ENCODE results near the gene EPB41.

DNA sequence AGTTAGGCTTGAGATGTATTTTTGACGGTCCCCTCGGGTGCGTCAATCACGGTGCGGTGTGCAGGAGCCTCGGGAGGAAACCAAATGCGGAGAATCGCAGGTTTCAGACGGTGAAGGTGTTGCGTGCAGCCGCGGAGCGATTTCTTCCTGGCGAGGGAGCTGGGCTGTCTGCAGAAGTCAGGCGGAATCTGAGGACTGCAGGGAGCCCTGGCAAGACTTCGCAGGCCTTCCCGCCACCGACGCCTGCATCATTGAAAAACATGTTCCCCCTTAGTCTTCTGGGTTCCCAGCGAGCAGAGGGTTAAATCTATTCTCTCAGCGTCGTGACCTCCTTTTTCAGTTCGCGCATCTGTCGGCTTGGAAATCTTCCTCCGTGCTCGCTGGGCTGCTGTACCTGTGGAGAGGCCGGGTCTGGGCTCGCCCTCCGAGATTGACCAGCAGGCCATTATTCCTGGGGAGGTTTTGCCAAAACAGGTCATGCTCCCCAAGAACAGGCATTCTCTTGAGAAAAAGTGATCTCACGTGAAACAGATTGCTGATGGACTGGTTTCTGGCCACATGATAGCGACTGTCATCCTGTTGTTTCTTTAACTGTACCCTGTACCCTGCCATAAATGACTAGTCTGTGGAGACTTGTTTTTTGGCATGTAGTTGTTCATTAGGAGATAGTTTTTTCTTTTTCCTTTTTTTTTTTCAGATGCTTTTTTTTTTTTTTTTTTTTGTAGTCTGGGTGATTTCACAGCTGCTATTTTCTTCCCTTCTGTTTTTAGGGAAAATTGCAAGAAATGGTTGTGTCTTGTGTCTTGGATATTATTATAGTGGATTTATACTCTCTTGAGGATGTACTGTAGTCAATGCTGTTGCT lies 894 bp downstream of the EPB41 start:
- TF ChIP-seq PRDM1 (tag by site-specific recombination; IDR thresholded peaks at IDR 0.05), result no peak
- TF ChIP-seq, protein P1, sequence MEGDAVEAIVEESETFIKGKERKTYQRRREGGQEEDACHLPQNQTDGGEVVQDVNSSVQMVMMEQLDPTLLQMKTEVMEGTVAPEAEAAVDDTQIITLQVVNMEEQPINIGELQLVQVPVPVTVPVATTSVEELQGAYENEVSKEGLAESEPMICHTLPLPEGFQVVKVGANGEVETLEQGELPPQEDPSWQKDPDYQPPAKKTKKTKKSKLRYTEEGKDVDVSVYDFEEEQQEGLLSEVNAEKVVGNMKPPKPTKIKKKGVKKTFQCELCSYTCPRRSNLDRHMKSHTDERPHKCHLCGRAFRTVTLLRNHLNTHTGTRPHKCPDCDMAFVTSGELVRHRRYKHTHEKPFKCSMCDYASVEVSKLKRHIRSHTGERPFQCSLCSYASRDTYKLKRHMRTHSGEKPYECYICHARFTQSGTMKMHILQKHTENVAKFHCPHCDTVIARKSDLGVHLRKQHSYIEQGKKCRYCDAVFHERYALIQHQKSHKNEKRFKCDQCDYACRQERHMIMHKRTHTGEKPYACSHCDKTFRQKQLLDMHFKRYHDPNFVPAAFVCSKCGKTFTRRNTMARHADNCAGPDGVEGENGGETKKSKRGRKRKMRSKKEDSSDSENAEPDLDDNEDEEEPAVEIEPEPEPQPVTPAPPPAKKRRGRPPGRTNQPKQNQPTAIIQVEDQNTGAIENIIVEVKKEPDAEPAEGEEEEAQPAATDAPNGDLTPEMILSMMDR (tag by site-specific recombination; IDR thresholded peaks at IDR 0.05), result no peak
- no peak for TF ChIP-seq ZNF140 (tag by site-specific recombination; IDR thresholded peaks at IDR 0.05)
- no peak for TF ChIP-seq TCF7L2 (IDR thresholded peaks at IDR 0.05; ENCODE audit: borderline replicate concordance, low read depth, low read length)
- no peak for TF ChIP-seq ZNF549 (tag by site-specific recombination; IDR thresholded peaks at IDR 0.05)
- TF ChIP-seq ZNF354C (tag by site-specific recombination; IDR thresholded peaks at IDR 0.05; ENCODE audit: borderline replicate concordance, low read depth), result no peak
- no peak for TF ChIP-seq MEIS1 (CRISPR knock-in tag; IDR thresholded peaks at IDR 0.05; ENCODE audit: borderline replicate concordance)
- TF ChIP-seq BCL11A (tag by site-specific recombination; IDR thresholded peaks at IDR 0.05; ENCODE audit: low read depth), result no peak
